HCEC 1CT (cell line): ENCODE results near the gene CACNA2D3.

Experiments
- DNase-seq: peaks from one replicate; pipeline ENCODE4 v3.0.0-alpha.2; 2017

Gene CACNA2D3

DNA sequence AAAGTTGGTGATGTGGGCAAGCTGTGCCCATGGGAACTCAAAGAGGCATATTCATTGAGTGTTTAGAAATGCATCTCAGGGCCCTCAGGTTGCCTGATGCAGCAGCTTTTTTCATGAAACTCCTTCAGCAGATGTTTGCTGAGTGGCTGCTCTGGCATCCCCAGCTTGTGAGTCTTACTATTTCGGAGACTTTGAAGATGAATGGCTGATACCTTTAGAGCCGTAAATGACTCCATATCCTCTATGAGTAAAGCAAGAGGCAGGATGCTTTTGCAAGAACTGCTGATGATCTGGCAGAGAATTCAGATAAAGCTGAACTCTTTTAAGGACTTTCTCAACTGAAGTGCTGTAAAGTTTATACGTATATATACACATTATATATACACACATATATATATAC, 384.3 kb downstream of the CACNA2D3 start:
- no peak for DNase-seq

DNA sequence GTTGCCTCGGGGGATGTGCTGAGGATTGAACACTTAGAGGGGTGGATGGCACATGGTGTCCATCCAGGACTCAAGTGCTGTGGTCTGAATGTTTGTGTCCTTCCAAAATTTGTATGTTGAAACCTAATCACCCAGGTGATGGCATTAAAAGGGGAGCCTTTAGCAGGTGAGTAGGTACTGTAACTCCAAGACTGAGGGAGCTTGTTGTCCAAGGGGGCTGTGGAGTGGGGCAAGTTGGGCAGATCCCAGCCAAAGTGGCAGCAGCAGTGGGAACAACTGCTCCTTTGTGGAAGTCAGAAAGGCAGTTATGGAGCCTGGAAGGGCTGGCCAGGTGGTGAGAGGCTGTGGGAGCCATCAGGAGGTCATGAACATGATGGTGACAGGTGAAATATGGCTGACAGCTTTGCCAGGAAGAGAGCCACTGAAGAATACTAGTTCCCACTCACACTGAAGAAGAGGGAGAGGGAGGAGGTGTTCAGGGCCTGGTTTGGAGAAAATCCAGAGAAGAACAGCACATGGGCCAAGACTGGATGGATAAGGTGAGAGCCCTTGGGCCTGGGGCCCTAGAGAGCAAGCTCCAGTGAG, 385.6 kb downstream of the CACNA2D3 start:
- no peak for DNase-seq

DNA sequence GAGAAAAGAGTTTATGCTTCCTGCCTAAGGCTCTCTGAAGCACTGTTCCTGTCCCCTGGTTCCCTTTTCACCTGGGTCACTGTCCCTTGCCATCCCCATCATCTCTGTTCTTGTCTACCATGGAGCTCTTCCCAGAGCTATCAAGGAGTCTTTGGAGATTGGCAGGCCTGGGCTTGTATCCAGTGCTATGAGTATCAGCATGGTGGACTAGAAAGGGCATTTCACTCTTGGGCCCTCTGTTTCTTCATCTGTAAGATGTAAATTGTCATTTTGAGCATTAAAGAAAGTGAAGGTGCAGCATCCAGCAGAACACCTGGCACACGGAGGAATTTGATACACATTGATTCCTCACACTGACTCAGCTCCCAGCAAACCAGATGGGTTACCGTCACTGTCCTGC, 388.2 kb downstream of the CACNA2D3 start:
- DNase-seq = no peak

DNA sequence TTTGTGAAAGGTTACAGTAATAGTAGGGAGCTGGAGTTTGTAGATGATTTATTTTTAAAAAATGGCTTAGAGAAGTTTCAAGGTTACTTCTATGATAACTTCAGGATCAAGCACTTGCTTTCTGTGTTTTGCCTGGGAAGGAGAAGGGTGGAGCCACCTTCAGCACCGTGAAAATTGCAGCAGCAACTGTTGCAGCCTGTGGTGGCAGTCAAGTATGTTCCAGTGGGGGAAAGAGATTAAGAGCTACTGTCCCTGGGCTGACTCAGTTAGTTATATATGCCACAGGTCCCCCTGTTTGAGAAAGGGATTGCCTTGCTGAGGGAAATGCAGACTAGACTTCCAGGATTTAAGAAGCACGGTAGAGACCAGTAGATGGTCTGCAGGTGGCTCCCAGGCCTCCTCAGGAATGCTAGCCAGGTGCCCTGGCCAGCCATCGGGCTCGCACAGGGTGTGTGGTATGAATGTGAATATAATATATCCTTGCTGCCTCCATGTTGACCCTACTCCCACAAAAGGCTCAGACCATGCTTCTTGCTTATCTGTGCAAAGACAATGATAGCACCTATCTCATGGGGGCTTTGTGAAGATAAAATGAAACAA, 389.5 kb downstream of the CACNA2D3 start:
- no peak for DNase-seq

DNA sequence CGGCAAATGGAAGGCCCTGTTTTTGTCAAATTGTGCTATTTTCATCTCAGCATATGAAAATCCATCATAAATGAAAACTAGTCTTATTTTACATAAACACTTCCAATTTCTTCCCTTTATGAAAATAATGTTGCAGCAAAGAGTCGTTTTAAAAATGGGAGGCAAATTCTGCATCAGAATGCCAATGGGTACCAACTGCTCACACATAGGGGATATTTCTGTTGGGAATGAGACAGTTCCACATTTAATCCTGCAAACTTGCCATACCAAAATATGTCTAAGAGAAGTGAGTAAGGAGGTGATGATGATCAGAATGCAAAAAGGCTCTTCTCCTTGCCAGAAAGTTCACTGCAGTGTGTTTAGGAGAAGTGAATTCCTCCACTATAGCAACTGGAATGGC, 391.7 kb downstream of the CACNA2D3 start:
- no peak for DNase-seq

DNA sequence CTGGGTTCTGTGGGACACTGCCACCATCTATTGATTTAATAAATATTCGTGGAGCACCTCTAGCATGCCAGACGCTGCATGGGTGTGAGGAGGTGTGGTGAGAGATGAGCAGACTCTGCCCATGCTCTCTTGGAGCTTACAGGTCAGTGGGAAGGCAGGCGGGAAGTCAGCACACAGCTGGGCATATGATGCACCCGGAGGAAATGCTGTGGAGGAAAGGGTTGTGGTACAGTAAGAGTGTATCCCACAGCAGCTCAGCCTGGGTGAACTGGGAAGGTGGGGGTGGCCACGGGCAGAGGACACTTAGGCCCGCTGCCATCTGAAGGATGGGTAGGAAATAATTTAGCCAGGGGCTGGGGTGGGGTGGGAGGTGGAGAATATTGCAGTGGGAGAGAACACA, 392.1 kb downstream of the CACNA2D3 start:
- DNase-seq = no peak

DNA sequence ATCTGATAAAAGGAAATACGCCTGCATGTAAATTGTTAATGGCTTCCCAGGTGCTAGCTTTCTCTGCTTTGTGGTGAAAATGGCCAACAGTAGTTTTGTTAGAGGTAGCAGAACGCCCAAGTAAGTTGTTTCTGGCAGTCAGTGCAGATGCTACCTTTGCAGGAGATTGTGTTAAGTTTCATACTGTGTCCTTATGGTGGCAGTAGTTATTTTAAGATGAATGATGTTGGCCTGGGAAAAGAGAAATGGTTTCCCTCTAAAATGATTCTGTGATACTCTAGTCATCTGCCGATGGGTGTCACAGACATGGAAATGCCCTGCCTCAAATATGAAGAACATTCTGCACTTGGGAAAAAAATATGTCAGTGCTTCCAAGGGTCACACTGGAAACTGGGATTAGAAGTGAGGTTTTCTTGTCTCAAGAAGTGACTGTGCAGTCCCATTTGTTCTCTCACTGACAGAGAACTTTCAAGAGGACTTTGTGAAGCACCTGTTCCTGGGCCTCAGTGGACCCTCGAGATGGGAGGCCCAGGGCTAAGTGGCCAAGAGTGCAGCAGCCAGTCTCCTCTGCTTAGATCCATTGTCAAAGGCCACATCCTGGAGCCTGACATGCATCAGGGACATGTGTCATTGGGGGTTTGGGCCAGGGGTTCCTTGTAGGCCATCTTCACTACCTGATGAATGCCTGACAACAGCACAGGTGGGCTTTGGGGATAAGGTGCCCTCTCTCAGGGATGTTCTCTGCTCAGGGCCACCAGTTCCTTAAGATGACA, 393.3 kb downstream of the CACNA2D3 start:
- no peak for DNase-seq

DNA sequence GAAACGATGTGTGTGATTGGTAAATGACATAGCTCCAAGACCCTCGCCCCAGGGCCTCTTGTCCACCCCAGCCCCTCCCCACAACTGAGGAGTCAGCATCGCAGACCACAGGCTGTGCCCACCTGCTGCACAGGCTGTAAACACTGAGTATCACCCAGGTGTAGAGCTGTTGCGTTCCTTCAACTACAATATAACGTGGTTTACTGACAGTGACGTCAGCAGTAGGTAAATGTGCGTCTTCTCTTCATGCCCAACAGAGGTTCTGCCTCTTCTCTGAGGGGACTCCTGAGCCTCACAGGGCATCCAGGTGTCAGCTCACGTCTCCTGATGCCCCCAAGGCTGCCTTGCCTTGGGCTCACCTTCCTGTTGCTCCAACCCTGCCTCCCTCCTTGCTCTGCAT, 395.1 kb downstream of the CACNA2D3 start:
- DNase-seq = no peak

DNA sequence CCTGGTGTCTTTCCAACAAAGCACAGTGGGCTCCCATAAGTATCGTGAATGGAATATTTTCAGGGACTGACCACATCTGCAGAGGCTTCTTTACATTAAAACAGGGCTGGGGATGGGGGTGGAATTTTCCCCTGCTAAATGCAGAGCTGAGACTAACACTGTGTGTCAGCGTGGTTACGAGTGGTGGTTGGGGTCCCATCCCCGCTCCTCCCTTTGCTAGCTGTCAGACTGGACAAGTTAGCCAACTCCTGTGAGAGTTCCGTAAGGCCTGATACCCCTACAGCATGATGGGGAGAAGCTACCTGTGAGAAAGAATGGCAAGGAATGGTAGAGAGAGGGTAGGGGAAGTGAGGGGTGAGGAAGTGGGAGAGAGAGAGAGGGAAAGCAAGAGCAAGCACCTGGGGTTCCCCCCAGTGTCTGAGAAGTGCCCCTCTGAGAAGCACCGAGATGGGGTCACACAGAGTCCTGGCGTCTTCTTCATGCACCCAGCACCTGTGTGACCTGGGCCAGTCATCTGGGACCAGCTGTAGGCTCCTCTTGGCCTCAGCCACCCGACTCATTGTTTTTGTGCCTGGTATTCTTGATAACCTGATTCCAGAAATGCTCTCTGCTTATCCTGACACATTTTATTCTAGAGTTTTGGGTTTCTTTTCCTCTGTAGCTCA, 395.8 kb downstream of the CACNA2D3 start:
- no peak for DNase-seq

DNA sequence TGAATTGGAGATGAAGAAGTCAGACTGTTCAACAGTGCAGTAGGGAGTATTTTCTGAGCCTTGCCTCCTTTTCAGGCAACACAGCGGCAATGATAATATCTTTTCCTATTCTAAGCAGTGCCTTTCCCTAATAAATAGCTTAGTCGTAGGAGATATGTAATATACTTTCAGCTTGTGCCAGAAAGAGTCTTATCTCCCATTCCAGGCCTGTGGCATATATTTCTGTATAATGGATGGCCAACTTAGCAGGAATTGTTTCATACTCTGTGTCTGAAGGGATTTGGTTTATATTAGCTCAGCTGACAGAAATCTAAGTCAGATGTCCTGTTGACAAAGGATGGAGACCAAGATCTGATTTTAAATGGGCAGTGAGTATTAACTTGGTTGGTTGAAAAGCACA, 397.1 kb downstream of the CACNA2D3 start:
- DNase-seq = no peak

DNA sequence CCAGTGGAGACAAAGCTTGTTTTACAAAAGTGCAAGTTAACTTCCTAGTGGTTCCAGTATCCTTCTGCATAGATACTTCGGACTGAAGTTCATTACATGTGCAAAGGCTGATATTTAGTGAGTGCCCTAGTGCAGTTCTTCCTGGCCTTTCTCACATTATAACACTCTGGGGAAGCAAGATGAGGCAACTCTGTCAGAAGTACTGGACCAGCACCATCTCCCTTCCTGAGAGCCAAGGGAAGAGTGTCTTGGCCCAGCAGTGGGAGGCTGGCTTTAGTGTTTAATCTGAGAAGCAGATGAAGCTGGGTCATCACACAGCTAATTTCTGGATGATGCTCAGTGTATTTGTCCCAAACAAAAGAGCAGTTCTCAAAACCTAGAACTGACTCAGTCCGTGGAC, 397.7 kb downstream of the CACNA2D3 start:
- DNase-seq = no peak

DNA sequence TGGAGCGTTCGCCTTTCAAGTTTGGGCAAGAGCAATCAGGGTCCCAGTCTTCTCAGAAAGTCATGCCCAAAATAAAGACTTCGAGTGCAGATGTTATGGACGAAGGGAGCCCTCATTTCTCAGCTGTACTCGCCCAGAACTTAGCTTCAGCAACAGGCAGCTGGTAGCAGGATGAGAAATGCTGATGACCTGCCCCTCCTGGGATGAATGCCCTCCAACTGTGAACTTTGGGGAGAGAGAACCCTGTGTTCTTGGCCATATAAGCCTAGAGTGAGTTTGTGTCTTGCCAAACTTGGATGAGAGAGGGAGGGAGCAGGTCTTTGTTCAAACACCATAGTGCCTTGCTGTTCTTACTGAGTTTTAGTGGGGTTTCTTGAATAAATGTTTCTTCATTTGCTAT, 405.2 kb downstream of the CACNA2D3 start:
- no peak for DNase-seq

DNA sequence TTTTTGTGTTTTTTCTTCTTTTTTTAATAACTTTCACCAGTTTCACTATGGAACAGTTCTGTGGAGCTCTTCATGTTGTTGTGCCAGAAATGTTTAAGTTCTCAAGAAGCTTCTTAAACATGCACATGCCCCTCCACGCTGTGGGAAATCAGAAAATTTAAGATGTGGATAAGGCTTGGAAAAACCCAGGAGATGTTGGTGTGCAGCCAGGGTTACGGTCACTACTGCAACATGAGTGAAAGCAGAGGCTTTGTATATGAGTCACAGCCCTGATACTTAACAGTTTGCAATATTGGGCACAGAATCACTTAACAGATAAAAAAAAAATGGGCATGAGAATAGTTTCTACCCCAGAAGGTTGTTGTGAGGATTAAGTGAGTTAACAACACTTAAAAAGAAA, 405.6 kb downstream of the CACNA2D3 start:
- no peak for DNase-seq

DNA sequence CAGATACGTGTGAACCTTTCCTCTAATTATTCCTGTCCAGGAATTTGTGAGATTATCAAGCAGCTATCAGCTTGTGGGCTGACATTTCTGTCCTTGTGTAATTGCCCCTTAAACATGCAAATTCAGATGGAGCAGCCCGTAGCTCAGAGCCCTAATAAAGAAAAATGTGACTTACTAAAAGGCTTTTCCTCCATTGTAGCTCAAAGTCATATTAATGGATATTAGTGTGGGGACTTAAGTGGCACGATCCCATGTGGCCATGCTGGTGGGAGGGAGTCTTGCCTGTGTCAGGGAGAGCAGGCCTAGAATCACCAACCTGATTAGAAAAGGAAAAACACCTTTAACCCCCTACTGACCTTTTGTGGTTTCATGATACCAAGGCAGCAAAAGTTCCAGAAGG, 406.3 kb downstream of the CACNA2D3 start:
- DNase-seq = no peak

DNA sequence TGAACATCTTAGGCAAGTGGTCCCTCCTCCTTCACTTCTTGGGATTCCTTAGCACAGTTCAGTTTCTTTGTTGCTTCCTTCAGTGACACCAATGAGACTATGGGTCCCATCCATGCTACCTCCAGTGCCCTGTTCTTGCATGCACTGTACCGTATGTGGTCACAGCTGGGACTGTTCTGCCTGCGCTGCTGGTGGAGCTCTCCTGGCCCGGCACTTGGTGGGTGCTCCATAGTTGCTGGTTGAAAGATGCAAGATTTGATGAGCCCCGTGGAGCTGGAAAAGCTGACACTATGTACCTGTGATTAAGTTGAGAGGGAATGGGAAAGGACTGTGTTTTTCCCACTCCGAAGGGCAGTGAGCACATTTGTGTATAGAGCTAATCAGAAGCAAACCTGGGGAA, 407.7 kb downstream of the CACNA2D3 start:
- no peak for DNase-seq

DNA sequence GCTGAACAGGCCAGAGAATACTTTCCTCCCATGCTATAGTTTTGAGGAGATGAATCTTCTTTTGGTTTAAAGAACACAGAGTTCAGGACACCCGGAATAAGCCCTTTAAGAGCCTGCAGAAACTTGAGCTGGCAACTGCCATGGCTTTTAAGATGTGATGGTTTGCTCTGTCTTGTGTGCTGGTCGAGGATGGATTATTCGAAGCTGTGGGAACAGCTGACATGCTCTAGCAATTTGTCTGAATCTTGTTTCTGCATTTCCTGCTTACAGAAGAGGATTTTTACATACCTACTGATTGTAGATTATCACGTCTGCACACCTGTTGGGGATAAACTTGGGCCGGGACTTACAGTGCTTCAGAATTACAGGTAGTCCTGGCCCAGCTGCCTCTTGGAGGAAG, 408.6 kb downstream of the CACNA2D3 start:
- DNase-seq = no peak

DNA sequence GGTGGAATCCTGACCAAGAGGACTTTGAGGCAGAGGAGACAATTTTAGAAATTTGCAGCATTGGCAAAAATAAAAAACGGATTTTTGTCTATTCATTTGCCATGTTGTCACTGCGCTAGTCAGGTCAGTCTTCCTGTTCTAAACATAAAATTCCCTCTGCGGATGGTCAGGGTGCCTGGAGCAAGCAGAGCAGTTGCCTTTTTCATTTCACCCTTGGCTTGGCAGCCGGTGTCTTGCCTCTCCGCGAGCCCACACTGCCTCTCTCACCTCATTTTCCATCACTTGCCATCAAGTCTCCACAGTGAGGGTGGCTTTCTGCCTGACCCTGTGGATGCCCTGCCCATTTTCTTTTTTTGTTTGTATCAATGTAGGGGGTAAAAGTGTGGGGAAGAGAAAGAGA, 409.4 kb downstream of the CACNA2D3 start:
- DNase-seq = no peak

DNA sequence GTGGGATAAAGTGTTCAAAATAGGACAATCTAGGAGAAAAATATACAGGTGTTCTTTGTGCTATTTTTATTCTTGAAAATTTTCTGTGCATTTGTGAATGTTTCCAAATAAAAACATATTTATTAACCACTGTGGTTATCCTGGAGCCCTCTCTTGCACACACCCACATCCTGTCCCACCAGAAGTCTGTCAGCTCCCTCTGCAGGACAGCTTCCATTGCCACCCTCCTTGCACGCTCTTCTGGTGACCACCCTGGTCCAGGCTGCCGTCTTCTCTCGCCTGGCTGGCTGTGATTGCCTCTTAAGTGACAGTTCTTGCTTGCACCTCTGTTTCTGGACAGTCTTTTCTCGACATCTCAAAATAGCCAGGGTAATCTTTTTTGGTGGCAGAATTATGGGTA, 411.5 kb downstream of the CACNA2D3 start:
- DNase-seq = no peak

DNA sequence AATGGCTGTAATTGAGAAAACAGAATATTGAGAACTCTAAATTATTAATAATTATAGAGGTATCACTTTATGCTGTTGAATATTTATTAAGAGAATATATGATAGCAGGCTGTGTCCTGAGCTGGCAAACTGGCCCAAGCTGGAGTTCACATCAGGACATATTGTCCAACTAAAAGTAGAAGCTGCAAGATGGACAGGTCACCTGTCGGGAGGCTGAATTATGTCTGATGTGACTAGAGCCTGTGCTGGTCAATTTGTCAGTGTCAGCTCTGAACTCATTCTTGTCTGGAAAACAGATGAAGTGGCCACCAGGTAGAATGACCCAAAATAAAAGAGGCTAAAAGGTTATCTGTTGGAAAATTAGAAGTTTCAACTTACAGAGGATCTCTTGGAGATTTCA, 413.3 kb downstream of the CACNA2D3 start:
- no peak for DNase-seq

DNA sequence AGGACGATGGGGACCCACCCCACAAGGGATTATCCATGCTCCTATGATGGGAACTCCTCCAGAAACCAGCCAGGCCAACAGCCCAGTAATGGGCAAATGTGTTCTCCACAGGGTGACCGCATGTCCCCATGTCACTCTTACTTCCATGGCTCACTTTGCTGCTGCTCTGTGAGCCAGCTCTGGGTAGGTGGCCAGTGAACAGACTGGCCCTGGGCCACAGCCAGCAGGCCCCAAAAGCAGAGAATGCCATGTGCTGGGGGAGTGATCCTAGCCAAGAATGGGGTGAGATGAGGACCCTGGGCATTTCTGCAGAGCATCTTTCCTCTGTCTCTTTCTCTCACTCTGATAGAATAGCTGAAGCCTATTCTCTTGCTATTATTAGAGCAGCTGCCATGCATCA, 414.1 kb downstream of the CACNA2D3 start:
- DNase-seq = no peak

DNA sequence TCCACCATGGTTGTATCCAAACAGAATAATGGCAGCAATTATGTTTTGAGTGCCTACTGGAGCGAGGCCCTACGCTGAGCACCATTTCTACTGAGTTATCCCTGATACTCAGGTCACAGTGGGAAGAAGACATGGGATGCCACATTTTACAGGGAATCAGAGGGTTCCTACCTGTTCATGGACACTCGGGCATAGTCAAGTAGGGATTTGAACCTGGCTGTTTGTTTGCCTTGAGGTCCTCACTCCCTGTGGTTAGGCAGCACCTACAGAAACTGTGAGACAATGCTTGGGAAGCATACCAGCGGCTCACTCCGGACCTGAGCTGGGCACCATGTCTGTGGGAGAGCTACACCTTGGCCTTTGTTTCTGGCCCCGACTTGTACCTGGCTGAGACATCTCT, 415.2 kb downstream of the CACNA2D3 start:
- DNase-seq = no peak

DNA sequence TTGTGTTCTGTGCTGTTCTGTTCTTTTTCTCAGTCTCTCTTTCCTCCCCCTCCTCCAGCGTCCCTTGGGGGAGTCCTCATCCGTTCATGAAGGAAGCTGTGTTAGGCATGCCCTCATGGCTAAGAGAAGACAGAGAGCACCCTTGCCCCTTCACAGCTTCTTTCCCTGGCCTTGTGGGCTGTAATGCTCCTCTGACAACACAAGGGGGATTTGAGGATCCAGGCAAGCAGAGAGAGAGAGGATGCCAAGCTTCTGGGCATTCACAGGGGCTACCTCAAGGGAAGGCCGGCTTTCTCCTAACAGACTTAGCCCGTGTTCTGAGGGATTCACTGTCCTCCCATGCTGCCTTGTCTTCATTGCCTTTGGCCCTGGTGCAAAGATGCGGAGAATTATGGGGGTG, 416.0 kb downstream of the CACNA2D3 start:
- DNase-seq = no peak

DNA sequence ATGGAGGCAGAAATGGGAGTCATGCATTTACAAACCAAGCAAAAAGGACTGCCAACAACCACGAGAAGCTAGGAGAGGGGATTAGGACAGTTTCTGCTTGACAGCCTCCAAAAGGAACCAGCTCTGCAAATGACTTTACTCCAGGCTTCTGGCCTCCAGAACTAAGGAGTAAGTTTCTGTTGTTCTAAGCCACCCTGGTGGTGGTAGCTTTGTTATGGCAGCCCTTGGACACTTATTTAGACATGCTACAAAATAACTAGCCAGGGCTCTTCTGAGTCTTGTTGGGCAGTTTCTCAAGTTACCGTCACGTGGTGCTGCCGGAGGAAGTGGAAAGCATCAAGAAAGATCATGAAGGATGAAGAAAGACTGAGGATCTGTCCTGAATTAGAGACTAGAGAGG, 419.0 kb downstream of the CACNA2D3 start:
- no peak for DNase-seq

DNA sequence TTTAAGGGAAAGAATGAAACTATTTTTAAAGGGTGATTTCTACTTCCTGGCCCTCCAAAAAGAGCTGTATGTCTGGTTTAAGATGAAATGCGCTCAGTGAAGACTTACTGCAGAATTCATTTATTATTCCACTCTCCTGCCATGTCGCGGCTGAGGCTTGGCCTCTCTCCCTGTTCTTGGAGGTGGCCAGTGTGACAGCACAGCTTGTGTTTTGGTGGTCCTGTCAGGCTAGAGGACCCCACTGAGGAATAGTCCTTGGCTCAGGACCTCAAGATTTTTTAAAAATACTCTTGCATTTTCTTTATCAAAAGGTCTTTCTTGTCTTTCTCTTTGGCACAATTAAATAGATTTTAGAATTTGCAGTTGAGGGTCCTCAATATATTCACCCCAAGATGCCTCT, 421.1 kb downstream of the CACNA2D3 start:
- DNase-seq = no peak
